ENCODE measurements around the gene HDGFL3.
"Not testable (repeated sequence)": the region's sequence is repeated elsewhere in the genome, so short reads cannot be mapped to it uniquely, and the experiment has no call there.

Gene HDGFL3

DNA sequence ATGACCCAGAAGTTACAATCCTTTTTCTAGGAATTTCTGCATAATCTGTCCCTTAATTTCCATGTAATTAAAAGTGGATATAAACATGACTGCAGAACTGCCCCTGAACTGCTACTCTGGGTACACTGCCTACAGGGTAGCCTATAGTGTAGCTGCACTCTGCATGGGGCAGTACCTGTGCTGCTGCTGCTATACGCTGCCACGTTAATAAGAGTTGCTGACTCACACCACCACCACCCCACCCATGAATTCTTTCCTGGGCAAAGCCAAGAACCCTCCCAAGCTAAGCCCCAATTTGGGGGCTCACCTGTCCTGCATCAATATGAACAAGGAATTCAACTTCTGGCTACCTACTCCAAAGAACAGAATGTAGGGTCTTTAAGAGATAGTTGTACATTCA is 13.9 kb downstream of the HDGFL3 start:
- DNase-seq (ENCODE audit: low spot score): no peak

GRCh38 chr15:83192742-83193141 is 14.9 kb downstream of the HDGFL3 start:
- DNase-seq (ENCODE audit: low spot score): no peak

GRCh38 chr15:83190450-83190849 is 17.2 kb downstream of the HDGFL3 start:
- DNase-seq (ENCODE audit: low spot score): no peak

- no peak for DNase-seq (ENCODE audit: low spot score)
Measured at GRCh38 chr15:83185561-83185960, 22.1 kb downstream of the HDGFL3 start.

DNA sequence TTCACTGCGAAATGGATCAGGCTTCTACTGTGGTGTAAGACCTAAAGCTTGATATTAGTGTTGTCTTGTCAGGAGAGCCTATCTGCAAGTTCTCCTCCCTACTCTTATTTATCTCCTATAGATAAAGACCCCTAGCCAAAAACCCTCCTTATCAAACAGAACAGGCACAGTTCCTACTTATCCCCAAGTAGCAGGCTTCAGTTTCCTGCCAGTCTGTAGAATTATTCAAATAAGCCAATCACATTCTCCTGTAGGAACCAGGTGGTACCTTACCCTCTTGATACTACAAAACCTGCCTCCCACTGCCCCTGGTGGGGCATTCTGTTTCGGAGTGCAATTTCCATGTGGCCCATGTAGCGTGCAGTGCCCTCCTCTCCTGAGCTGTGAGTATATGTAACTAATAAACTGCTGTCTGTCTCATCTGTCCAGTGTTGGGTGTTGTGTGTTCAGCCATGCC is 28.7 kb downstream of the HDGFL3 start:
- DNase-seq (ENCODE audit: low spot score): no peak

DNA sequence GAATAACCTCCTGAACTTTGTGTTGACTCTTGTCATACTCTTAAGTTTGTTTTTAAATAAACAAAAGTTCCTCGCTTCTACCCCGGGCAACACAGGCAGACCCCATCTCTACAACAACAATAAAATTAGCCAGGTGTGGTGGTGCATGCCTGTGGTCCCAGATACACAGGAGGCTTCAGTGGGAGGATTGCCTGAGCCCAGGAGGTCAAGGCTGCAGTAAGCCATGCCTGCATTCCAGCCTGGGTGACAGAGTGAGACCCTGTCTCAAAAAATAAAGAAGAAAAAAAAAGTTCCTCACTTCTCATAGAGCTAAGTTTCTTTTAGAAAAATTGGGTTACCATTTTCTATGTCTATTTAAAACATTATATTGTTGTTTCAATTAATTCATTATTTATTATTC is 29.2 kb downstream of the HDGFL3 start:
- no peak for DNase-seq (ENCODE audit: low spot score)

DNA sequence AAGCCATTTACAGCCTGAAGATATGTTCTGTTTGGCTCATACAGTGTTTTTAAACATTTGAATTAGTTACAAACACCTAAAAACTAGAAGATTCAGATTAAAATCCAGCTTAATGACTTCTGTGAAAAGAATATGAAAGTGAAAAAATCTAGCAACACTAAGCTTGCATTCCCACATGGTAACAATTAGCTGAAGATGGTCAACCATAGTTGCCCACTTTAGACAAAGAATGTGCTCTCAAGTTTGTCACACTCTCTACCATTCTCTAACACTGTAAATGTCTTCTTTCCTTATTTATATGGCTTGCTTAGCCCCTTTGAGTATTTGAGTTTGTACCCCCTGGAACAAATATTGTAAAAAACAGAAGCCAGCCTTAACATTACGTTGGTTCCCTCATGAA is 32.7 kb downstream of the HDGFL3 start:
- no peak for DNase-seq (ENCODE audit: low spot score)

GRCh38 chr15:83170474-83171165 is 37.0 kb downstream of the HDGFL3 start:
- no peak for DNase-seq (ENCODE audit: low spot score)

DNA sequence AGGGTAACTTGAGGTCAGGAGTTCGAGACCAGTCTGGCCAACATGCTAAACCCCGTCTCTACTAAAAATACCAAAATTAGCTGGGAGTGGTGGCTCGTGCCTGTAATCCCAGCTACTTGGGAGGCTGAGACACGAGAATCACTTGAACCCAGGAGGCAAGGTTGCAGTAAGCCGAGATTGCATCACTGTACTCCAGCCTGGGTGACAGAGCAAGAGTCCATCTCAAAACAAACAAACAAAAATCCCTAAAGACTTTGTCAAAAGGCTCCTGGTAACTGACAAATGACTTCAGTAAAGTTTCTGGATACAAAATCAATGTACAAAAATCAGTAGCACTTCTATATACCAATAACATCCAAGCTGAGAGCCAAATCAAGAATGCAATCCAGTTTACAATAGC is 38.0 kb downstream of the HDGFL3 start:
- DNase-seq (ENCODE audit: low spot score): not testable (repeated sequence)

- no peak for DNase-seq (ENCODE audit: low spot score)
Measured at GRCh38 chr15:83166830-83167229, 40.8 kb downstream of the HDGFL3 start.

DNA sequence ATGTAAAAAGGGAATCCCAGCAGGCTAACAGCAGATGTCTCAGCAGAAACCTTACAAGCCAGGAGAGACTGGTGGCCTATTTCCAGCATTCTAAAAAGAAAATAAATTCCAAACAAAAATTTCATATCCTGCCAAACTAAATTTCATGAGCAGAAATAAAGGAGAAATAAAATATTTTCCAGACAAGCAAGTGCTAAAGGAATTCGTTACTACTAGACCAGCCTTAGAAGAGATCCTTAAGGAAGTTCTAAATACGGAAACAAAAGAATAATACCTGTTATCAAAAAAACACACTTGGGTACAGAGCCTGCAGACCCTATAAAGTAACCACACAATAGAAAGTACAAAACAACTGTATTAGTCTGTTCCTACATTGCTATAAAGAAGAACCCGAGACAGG is 41.4 kb downstream of the HDGFL3 start:
- no peak for DNase-seq (ENCODE audit: low spot score)

DNA sequence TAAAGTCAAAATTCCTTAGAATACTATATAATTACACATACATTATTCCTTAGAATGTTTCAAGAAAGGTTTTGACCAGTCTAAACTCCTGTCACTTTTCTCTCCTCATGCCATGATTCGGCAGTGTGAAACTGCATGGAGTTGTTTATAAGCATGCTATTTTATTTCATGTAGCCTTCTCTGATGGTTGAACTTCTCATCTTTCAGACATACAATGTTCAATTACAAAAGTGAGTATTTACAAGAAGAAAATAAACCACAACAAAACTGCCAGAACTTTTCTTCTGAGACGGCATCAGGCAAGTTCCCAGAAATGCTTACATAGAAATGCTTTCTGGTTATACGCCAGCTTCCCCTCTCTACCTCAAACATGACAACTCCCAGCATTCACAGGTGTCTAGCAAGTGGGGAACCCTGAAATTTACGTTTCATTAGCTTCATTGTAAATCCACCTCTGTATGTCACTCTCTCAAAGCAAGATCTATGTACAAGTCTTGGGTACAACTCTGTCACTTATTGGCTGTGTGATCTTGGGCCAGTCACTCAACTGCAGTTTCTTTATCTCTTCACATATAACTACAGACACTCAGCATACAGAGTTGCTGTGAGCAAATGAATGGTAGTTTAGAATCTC is 42.7 kb downstream of the HDGFL3 start:
- DNase-seq (ENCODE audit: low spot score): no peak

- no peak for DNase-seq (ENCODE audit: low spot score)
Measured at GRCh38 chr15:83164111-83164770, 43.4 kb downstream of the HDGFL3 start.

DNA sequence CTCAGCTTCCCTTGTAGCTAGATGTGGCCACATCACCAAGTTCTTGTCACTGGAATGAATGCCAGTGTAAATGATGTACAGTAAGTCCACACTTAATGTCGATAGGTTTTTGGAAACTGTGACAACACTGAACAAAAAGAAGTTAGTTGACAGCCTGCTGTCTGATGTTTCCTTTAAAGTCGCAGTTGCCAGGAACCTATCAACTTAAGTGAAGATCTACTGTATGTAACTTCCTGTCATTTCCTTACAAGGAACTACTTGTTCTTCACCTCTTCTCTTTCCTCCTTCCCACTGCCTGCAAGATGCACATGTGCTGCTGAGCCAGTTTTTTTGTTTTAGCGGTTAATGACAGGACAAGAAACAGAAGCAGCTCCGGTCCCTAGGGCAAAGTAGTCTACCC is 44.6 kb downstream of the HDGFL3 start:
- DNase-seq (ENCODE audit: low spot score): no peak

GRCh38 chr15:83160741-83161140 is 46.9 kb downstream of the HDGFL3 start:
- no peak for DNase-seq (ENCODE audit: low spot score)

DNA sequence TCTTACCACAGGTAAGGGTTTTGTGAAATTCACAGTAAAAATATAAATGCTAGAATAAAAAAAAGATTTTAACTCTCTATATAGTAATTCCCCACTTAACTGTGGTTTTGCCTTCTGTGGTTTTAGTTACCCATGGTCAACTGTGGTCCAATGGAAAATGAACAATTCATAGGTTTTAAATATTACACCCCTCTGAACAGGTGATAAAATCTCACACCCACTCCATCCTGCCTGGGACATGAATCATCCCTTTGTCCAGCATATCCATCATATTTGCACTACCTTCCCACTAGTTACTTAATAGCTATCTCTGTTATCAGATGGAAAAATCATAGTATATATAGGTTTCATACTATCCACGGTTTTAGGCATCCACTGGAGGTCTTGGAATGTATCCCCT is 49.2 kb downstream of the HDGFL3 start:
- DNase-seq (ENCODE audit: low spot score): no peak

GRCh38 chr15:83155942-83156341 is 51.7 kb downstream of the HDGFL3 start:
- DNase-seq (ENCODE audit: low spot score): no peak

GRCh38 chr15:83153288-83153687 is 54.3 kb downstream of the HDGFL3 start:
- DNase-seq (ENCODE audit: low spot score): no peak

- no peak for DNase-seq (ENCODE audit: low spot score)
Measured at GRCh38 chr15:83144771-83145170, 62.9 kb downstream of the HDGFL3 start.

DNA sequence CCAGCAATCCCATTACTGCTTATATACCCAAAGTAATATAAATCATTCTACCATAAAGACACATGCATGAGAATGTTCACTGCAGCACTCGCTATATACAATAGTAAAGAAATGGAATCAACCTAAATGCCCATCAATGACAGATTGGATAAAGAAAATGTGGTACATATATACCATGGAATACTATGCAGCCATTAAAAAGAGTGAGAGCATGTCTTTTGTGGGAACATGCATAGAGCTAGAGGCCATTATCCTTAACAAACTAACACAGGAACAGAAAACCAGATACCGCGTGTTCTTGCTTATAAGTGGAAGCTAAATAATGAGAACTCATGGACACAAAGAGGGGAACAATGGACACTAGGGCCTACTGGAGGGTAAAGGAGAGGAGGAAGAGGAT is 65.5 kb downstream of the HDGFL3 start:
- not testable (repeated sequence) for DNase-seq (ENCODE audit: low spot score)

DNA sequence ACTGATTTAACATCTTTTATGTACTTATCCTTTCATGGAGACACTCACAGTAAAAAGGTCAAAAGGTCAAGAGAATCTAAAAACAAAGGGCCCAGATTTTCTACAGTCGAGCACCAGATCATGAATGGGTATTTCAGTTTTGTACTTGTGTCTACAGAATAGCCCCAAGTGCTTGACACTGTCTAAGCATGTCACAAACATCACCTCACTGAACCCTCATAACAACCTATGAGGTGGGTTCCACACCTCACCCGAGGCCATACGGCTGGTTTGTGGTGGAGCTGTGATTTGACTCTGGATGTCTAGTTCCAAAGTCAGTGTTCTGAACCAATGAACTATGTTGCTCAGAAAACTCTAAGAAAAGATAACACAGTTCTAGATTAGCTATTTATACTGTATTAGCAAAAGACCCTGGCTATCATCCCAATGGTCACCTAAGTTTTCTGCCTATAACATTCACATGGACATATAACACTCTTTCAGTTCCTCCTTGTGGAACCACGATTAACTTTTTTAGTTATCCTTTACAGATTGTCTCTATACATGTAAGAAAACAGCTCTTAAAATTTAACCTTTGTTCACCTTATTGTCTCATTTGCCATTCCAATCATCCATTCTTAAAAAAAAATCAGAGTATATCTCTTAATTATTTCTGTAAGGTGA is 74.6 kb downstream of the HDGFL3 start:
- no peak for DNase-seq (ENCODE audit: low spot score)

GRCh38 chr15:83129791-83130190 is 77.8 kb downstream of the HDGFL3 start:
- no peak for DNase-seq (ENCODE audit: low spot score)

All from Ammon's horn (tissue), 1 donor.